ENCODE measurements around the gene FGF12.
A peak's percentile ranks its signal among the peaks of the same experiment; 100 is the strongest.

DNA sequence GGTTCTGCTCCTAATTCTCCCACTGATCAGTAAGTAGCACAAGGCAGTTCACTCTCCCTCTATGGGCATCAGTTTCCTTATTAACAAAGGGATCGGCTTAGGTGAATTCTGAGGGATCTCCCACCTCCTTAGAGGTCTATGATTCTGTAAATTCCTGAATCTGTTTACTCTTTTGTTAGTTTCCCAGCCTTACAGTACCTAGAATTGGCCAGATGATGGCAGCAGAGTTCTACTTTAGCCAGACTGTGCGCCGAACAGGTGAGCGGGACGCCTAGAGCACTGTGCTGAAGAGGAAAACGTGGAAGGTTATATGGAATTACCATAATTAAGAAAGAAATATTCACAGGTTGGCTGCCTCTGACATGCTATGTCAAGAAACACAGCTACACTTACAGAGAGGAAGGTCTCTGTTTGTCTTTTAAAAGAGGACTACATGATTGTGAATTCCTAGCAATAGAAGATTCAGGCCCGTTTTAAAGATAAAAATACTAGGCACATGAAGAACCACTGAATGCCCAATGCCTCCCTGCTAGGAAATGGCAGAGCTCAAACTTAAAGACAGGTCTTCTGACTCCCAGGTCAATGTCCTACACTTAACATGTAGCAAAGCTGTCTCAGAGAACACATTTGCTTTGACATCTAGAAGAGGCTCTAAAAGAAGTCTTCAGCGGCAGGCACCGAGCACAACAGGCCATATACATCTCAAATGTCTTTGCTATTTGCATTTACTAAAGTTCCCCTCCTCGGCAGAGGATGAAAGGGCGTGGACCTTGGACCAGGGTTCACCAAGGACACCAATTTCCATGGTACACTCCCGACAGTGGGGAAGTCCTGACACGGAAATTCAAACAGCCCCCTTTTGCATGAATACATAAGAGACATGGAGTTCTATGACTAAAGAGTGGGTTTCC, 259.9 kb downstream of the FGF12 start:
- TF ChIP-seq, protein P1, sequence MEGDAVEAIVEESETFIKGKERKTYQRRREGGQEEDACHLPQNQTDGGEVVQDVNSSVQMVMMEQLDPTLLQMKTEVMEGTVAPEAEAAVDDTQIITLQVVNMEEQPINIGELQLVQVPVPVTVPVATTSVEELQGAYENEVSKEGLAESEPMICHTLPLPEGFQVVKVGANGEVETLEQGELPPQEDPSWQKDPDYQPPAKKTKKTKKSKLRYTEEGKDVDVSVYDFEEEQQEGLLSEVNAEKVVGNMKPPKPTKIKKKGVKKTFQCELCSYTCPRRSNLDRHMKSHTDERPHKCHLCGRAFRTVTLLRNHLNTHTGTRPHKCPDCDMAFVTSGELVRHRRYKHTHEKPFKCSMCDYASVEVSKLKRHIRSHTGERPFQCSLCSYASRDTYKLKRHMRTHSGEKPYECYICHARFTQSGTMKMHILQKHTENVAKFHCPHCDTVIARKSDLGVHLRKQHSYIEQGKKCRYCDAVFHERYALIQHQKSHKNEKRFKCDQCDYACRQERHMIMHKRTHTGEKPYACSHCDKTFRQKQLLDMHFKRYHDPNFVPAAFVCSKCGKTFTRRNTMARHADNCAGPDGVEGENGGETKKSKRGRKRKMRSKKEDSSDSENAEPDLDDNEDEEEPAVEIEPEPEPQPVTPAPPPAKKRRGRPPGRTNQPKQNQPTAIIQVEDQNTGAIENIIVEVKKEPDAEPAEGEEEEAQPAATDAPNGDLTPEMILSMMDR (conservative IDR thresholded peaks at IDR 0.05 in 1 of 2, IDR thresholded peaks at IDR 0.05 in 1 of 2; ENCODE audit: low read depth in 1 of 2, low read length in 2 of 2), result peak; percentile 86 to 93
- no peak for TF ChIP-seq EZH2 (IDR thresholded peaks at IDR 0.05; ENCODE audit: low read length, missing control alignments)
